Spinal cord (tissue), 10 donors: ENCODE data around the gene RAPGEF1. TPM values are rescaled to one million over a fixed set of nuclear protein-coding genes. Genes with fewer than 3 reads are reported as not detected.

Experiments used
- DNase-seq, 6 donors: peaks; one replicate each; pipeline versions ENCODE4 v3.0.0 to v3.0.0-alpha.2; 2013 to 2015; ENCODE audit warnings: low spot score in 6 of 6, low read depth in 4 of 6
- H3K27ac ChIP-seq: one replicate; pipeline ENCODE4 v1.5.1; 2013; ENCODE audit warnings: low read depth, low read length, control low read depth
- H3K27me3 ChIP-seq: one replicate; pipeline ENCODE4 v1.6.1; 2013; ENCODE audit warnings: low read length; ENCODE audit not compliant: control insufficient read depth, insufficient read depth
- H3K36me3 ChIP-seq: one replicate; pipeline ENCODE4 v1.6.1; 2013; ENCODE audit warnings: low read length; ENCODE audit not compliant: control insufficient read depth, insufficient read depth
- H3K4me1 ChIP-seq: one replicate; pipeline ENCODE4 v1.6.1; 2013; ENCODE audit warnings: low read length; ENCODE audit not compliant: control insufficient read depth, insufficient read depth
- H3K4me3 ChIP-seq: one replicate; pipeline ENCODE4 v1.5.1; 2013; ENCODE audit warnings: low read depth, low read length, control low read depth
- H3K9me3 ChIP-seq: one replicate; pipeline ENCODE4 v1.6.1; 2013; ENCODE audit warnings: low read length; ENCODE audit not compliant: control insufficient read depth, insufficient read depth
- WGBS: methylation state at CpG from one replicate; pipeline ENCODE4 v1.1.5; 2013; ENCODE audit warnings: missing lambda C conversion rate; ENCODE audit not compliant: insufficient coverage; 5-methylcytosine and 5-hydroxymethylcytosine counted together
- polyA plus RNA-seq, 2 donors: library from polyadenylated mRNA; unstranded; fragments of 120-200 nt; gene quantifications; one replicate each; pipeline ENCODE4 v1.2.1, GENCODE V29; 2013; ENCODE audit not compliant: insufficient read length in 2 of 2
- total RNA-seq, 2 donors: library from RNA; depleted of rRNA in 1 of 2; stranded (reverse); fragments of 120-200 nt in 1 of 2; fragments of >200 nt in 1 of 2; gene quantifications; one replicate each; pipeline versions ENCODE4 v1.2.3 to v1.2.4, GENCODE V29; 2013 to 2014
- donor health status: healthy.

Gene RAPGEF1
- total and polyA plus RNA-seq, 4 donors, result 39.7 to 175 (median 89.2) TPM

GRCh38 chr9:131597246-131597645, 142.6 kb downstream of the RAPGEF1 start:
- no peak overlapping the region for H3K27ac ChIP-seq
- H3K4me3 ChIP-seq, result no peak overlapping the region
- H3K4me1 ChIP-seq, result no peaks in the 10 kb centered on the region
- no peaks in the 10 kb centered on the region for H3K27me3 ChIP-seq
- 69% methylated on average over 7 of the region's 7 CpGs for WGBS
- peaks cover 96% of the 10 kb centered on the region for H3K36me3 ChIP-seq
- no peaks in the 10 kb centered on the region for H3K9me3 ChIP-seq
- no peak for DNase-seq

- Histone ChIP-seq H3K27me3 (no peaks in the 10 kb centered on the region), H3K4me3 (no peak overlapping the region), H3K9me3 (no peaks in the 10 kb centered on the region), H3K36me3 (peaks cover 96% of the 10 kb centered on the region), H3K27ac (no peak overlapping the region), H3K4me1 (no peaks in the 10 kb centered on the region)
- no peak for DNase-seq
- 100% methylated on average over 4 of the region's 4 CpGs for WGBS
Measured at GRCh38 chr9:131596430-131596743, 143.5 kb downstream of the RAPGEF1 start.

DNA sequence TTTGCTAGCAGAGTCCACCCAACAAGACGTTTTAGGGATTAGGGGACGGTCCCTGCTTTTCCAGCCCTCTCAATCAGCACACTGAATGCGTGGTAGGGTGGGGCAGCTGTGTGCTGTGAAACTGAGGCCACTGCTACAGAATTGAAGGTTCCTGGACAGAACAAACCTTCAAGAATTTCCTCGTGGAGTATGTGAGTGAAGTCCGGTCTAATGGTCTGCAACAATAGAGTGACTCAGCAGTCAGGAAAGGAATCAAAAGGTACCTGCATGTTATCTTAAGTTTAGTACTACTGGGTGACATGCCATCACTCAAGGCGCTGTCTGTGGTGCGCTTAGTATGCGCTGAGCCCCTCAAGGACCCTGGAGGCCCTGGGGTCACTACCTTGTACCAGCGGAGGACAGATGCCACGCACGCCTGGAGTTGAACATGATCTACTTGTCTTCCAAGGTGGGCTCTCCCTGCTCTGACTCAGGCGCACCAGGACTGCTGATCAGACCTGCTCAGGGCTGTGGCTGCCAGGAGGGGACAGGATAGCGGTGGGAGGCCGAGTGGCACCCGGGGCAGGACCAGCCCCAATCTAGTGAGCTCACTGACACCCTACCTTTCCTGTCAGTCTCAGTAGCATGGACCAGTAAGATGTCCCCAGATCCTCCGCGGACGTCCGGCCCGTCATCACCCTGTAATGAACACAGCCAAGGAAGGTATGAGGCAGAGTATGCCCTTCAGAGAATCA, 144.0 kb downstream of the RAPGEF1 start:
- H3K4me1 ChIP-seq, result no peaks in the 10 kb centered on the region
- H3K36me3 ChIP-seq, result peaks cover 97% of the 10 kb centered on the region
- H3K9me3 ChIP-seq, result no peaks in the 10 kb centered on the region
- no peak overlapping the region for H3K4me3 ChIP-seq
- WGBS, result 95% methylated on average over 15 of the region's 20 CpGs
- H3K27ac ChIP-seq, result no peak overlapping the region
- no peak for DNase-seq
- no peaks in the 10 kb centered on the region for H3K27me3 ChIP-seq

- DNase-seq, result no peak
- 90% methylated on average over 8 of the region's 20 CpGs for WGBS
- Histone ChIP-seq H3K4me1 (peaks cover 3% of the 10 kb centered on the region), H3K36me3 (peaks cover 97% of the 10 kb centered on the region), H3K27me3 (no peaks in the 10 kb centered on the region), H3K4me3 (no peak overlapping the region), H3K27ac (no peak overlapping the region), H3K9me3 (no peaks in the 10 kb centered on the region)
Measured at GRCh38 chr9:131594906-131595665, 144.8 kb downstream of the RAPGEF1 start.

- H3K4me1 ChIP-seq, result peaks cover 3% of the 10 kb centered on the region
- no peaks in the 10 kb centered on the region for H3K27me3 ChIP-seq
- no peaks in the 10 kb centered on the region for H3K9me3 ChIP-seq
- no peak for DNase-seq
- no peak overlapping the region for H3K4me3 ChIP-seq
- 88% methylated on average over 21 of the region's 21 CpGs for WGBS
- peaks cover 97% of the 10 kb centered on the region for H3K36me3 ChIP-seq
- no peak overlapping the region for H3K27ac ChIP-seq
Measured at GRCh38 chr9:131593936-131594665, 145.8 kb downstream of the RAPGEF1 start.

DNA sequence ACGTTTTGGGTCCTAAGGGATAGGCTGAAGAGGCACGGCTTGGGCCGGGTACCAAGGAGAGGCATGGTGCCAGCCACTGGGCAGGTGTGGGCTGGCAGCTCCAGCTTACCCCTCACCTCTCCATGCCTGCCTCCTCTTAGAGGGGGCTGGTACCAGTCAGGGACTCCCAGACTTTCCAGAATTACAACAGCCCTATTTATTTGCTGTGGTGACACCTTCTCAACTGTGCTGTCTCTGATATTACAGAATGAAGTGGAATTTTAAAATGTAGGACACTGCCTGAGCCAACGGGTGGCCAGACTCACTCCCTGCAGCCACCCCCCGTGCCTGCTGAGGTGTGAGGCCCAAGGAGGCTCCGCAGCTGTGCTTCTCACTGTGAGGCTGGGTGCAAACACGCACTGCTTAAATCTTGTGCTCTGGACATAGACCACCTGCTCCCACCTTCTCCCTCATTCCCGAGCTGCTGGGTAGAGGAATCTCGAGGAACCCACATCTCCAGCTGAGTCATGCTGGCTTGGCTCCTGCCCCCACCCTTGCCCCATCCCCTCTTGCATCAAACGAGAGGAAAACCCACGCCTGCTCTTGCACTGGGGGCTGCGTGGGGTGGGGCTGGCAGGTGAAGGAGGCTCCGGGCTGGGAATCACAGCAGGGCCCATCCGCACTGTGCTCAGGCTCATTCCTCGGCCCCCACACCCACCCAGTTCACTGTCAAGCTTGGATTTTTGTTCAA, 146.6 kb downstream of the RAPGEF1 start:
- Histone ChIP-seq H3K36me3 (peaks cover 99% of the 10 kb centered on the region), H3K9me3 (no peaks in the 10 kb centered on the region), H3K27me3 (no peaks in the 10 kb centered on the region), H3K4me1 (peaks cover 3% of the 10 kb centered on the region), H3K27ac (no peak overlapping the region), H3K4me3 (no peak overlapping the region)
- 90% methylated on average over 12 of the region's 15 CpGs for WGBS
- no peak for DNase-seq

- DNase-seq, result no peak
- H3K27ac ChIP-seq, result no peak overlapping the region
- H3K4me1 ChIP-seq, result peaks cover 3% of the 10 kb centered on the region
- H3K9me3 ChIP-seq, result no peaks in the 10 kb centered on the region
- H3K27me3 ChIP-seq, result no peaks in the 10 kb centered on the region
- H3K4me3 ChIP-seq, result no peak overlapping the region
- H3K36me3 ChIP-seq, result peaks cover 99% of the 10 kb centered on the region
- 88% methylated on average over 1 of the region's 6 CpGs for WGBS
Measured at GRCh38 chr9:131591845-131592208, 148.0 kb downstream of the RAPGEF1 start.

DNA sequence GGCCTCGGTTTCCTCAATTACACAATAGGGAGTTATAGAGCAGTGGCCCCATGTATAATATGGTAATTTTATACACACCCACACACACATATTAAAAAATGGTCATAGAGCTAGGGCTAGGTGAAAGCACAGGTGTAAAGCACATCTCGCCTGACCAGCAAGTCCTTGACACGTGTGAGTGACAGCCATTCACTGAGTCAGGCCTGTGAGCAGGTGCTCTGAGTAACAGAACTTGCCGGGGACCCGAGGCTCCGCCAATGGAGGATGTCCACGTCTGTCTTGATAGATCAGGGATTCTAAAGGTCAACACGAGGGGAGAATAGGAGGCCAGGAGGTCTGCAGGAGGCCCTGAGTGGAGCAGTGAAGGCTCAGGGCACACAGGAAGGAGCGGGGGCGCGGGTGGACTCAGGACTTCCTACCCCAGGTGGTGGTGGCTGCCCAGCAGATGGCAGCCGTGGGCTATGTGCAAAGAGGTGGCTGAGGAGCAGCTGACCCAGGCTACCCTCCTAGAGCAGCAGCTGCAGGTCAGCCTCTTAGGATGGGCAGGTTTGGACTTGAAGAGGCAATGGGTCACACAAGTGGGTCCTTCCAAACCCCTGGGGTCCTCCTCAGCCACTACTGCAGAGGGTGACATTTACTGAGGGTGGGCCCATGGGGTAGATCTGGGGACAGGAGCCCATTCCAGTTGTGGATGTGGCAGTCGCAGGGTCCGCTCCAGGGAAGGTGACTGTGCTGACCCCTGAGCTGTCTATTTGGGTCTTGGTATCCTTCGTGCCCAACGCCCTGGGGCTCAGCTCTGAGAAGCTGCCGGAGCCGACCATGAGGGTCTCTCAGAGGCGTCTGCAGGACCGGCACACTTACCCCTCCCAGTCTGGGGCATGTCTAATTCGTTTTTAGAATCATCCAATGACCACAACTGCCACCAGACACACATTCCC, 148.7 kb downstream of the RAPGEF1 start:
- Histone ChIP-seq H3K9me3 (no peaks in the 10 kb centered on the region), H3K27me3 (no peaks in the 10 kb centered on the region), H3K4me1 (peaks cover 3% of the 10 kb centered on the region), H3K27ac (no peak overlapping the region), H3K4me3 (no peak overlapping the region), H3K36me3 (peaks cover 95% of the 10 kb centered on the region)
- WGBS, result 84% methylated on average over 19 of the region's 21 CpGs
- DNase-seq, result peak in 3 of 6 donors; percentile 11 to 78 (median 73)
